ENCODE results near the gene SPINDOC. TPM values are rescaled to one million over a fixed set of nuclear protein-coding genes. Genes with fewer than 3 reads are reported as not detected.

SPINDOC gene
- total RNA-seq, 1 experiment from 2014 or later: 50.9 TPM

DNA sequence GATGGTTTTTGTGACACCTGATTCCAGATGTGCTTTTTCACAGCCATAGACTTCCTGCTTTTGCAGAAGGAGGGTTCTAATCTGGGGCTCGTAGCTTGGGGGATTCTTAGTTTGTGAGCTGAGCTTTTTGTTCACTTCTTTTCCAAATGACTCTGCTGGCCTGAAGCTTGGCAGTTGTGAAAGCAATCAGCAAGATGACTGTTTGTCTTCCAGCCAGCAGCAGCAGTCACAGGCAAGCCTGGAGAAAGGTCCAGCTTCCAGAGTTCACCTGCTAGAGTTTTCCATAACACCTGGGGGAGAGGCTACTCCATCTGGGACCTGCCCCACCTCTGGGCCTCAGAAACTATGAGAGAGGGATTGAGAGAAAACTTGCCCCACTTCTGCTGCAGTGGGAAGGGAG, 29.8 kb downstream of the SPINDOC start:
- H4K20me1 ChIP-seq (ENCODE audit: insufficient read depth): peaks cover 12% of the 10 kb centered on the region; the same call in 1 of the 2 replicates
- H3K4me3 ChIP-seq (replicated peaks in 1 of 2; ENCODE audit: low read depth in 1 of 2, low read length in 2 of 2): no peak overlapping the region
- no peaks in the 10 kb centered on the region for H3K9me3 ChIP-seq (ENCODE audit: control insufficient read depth in 1 of 2, insufficient read depth in 1 of 2, low read depth in 1 of 2, low read length in 2 of 2)
- ATAC-seq (no peak), DNase-seq (ENCODE audit: low read depth, low spot score) (no peak)
- no peak overlapping the region for H2AFZ ChIP-seq (ENCODE audit: low read depth, low read length, poor library complexity, severe bottlenecking)
- H3K4me1 ChIP-seq (ENCODE audit: control insufficient read depth in 1 of 2, insufficient read depth in 2 of 2, low read length in 2 of 2): peaks cover 43 to 63% of the 10 kb centered on the region in 2 experiments
- ChIA-PET POLR2A (no interaction called here), CTCF (no interaction called here), RAD21 (ENCODE audit: low non-redundant PET in 1 of 2, low total read pairs in 2 of 2, uncharacterized antibody in 2 of 2, unreplicated experiment in 2 of 2) (no interaction called here)
- TF ChIP-seq FOSL1 (IDR thresholded peaks at IDR 0.05; ENCODE audit: low read depth) (no peak), EZH2phosphoT487 (IDR thresholded peaks at IDR 0.05; ENCODE audit: borderline replicate concordance) (no peak), JUND (IDR thresholded peaks at IDR 0.05) (no peak)
- H3K9me2 ChIP-seq (ENCODE audit: insufficient read depth): no peaks in the 10 kb centered on the region
- peaks cover 0 to 2% of the 10 kb centered on the region in 2 experiments; a peak in 1 of 4 replicates for H3K36me3 ChIP-seq (ENCODE audit: control insufficient read depth in 1 of 2, insufficient read depth in 2 of 2, low read length in 2 of 2)
- no peak overlapping the region for H3K4me2 ChIP-seq (ENCODE audit: low read length)
- no peak overlapping the region for H3K9ac ChIP-seq (ENCODE audit: low read length)
- intact Hi-C loops (cut with micrococcal nuclease): no loop called here
- H3K27me3 ChIP-seq (ENCODE audit: insufficient read depth, low read length): no peaks in the 10 kb centered on the region
- no TSS peak for BruUV-seq (replicated peaks)
- H3K79me2 ChIP-seq (ENCODE audit: insufficient read depth, low read length): peaks cover 85% of the 10 kb centered on the region
- no peak overlapping the region for H3K27ac ChIP-seq (ENCODE audit: low read depth, low read length)

GRCh38 chr11:63844836-63845235, 31.6 kb downstream of the SPINDOC start:
- Histone ChIP-seq H3K9ac (ENCODE audit: low read length) (no peak overlapping the region), H3K4me1 (ENCODE audit: control insufficient read depth in 1 of 2, insufficient read depth in 2 of 2, low read length in 2 of 2) (peaks cover 42 to 57% of the 10 kb centered on the region in 2 experiments), H2AFZ (ENCODE audit: low read depth, low read length, poor library complexity, severe bottlenecking) (no peak overlapping the region), H3K27me3 (ENCODE audit: insufficient read depth, low read length) (no peaks in the 10 kb centered on the region), H3K27ac (ENCODE audit: low read depth, low read length) (no peak overlapping the region), H3K4me3 (replicated peaks in 1 of 2; ENCODE audit: low read depth in 1 of 2, low read length in 2 of 2) (no peak overlapping the region), H3K4me2 (ENCODE audit: low read length) (no peak overlapping the region), H3K36me3 (ENCODE audit: control insufficient read depth in 1 of 2, insufficient read depth in 2 of 2, low read length in 2 of 2) (peaks cover 0 to 2% of the 10 kb centered on the region in 2 experiments; a peak in 2 of 4 replicates), H3K9me2 (ENCODE audit: insufficient read depth) (no peaks in the 10 kb centered on the region), H4K20me1 (ENCODE audit: insufficient read depth) (peaks cover 12% of the 10 kb centered on the region; the same call in 1 of the 2 replicates), H3K79me2 (ENCODE audit: insufficient read depth, low read length) (peaks cover 92% of the 10 kb centered on the region), H3K9me3 (ENCODE audit: control insufficient read depth in 1 of 2, insufficient read depth in 1 of 2, low read depth in 1 of 2, low read length in 2 of 2) (no peaks in the 10 kb centered on the region)
- intact Hi-C loops (cut with micrococcal nuclease): no loop called here
- ATAC-seq (no peak), DNase-seq (ENCODE audit: low read depth, low spot score) (no peak)
- no TSS peak for BruUV-seq (replicated peaks)
- ChIA-PET RAD21 (ENCODE audit: low non-redundant PET in 1 of 2, low total read pairs in 2 of 2, uncharacterized antibody in 2 of 2, unreplicated experiment in 2 of 2) (no interaction called here), CTCF (interaction anchor here (1.3 kb wide), 1 partner anchor 28 kb away, joined by 3 read pairs; no protein-coding TSS in a partner anchor), POLR2A (no interaction called here)
- TF ChIP-seq CEBPB (IDR thresholded peaks at IDR 0.05; ENCODE audit: low read depth): no peak
